Fibroblast of skin of left quadriceps (primary cell): ENCODE data around the gene ALDH1L2.

ENCODE experiments used
- DNase-seq, 2 experiments: peaks; one replicate each; pipeline ENCODE4 v3.0.0-alpha.2; 2013; ENCODE audit warnings: low read depth in 2 of 2

Gene ALDH1L2

DNA sequence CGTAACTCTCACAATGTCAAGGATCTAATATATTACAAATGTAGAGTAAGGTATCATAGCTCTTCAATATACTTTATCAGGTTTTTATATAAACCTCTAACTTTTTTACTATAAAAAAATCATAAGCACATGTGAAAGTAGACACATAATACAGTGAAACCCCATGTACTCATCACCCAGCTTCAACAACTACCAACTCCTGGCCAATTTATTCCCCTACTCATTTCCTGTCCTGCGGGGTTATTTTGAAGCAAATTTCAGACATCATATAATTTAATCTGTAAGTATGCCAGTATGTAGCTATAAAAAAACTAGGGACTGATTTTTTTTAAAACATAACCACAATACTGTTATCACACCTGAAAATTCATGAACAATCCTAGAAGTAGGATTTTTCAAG is 50.4 kb downstream of the ALDH1L2 start:
- DNase-seq: no peak

DNA sequence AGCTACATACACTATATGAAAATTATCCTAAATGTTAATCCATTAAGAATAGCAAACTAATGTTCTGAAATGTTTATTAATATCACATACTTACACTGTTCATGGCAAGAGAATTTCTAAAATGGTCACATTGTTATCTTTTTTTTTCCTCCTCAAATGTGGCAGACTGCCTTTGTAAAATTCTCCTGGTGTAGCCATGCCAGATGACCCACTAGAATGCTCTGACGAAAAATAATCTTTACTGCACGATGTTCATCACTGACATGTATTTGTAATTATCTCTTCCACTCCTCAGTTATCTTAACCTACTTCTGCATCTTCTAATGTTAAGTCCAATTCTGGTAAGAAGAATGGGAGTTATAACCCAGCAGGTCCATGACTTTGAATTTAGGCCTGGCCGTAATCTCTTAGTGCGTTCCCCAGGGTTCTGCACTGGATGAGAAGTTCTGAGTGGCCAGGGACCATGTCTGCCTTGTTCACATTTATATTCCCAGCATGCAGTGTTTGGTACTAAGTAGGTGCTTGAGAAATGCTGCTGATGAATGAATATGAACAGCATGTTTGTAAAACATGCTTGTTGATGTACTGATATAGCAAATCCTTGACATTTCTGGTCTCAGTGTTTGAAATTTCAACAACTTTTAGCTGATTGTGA is 51.4 kb downstream of the ALDH1L2 start:
- DNase-seq: no peak

DNA sequence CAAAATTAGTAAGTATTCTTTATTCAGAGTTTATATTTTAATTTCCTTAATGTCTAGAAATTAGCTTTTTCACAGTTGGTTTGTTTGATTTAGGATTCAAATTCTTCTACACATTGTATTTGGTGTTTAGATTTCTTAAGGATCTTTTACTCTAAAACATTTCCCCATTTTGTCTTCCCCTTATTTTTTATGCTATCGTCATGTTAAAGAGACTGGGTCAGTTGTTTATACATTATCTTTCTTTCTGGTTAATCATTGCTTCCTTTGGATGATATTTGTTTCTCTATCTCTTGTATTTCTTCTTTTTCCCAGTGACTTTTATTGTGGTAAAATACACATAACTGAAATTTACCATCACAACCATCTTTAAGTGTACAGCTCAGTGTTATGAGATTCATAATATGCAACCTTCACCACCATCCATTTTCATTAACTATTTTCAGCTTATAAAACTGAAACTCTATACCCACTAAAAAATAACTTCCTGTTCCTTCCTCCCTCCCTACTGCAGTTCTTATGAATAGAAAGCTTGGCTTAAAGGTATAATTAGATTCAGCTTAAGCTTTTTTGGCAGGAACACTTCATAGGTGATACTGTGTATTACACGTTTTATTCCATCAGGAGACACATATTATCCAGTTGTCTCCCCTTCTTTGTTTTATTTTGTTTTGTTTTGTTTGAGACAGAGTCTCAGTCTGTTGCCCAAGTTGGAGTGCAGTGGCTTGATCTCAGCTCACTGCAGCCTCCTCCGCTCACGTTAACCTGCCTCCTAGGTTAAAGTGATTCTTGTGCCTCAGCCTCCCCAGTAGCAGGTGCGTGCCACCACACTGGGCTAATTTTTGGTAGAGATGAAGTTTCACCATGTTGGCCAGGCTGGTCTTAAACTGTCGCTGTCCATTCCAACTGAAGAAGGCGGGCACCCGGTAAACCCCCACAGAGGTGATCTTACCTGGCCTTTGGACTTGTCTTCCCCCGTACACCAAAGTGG is 53.1 kb downstream of the ALDH1L2 start:
- no peak for DNase-seq

- no peak for DNase-seq
Observed at GRCh38 chr12:105026411-105026810, 57.8 kb downstream of the ALDH1L2 start.

GRCh38 chr12:105025890-105026289 is 58.4 kb downstream of the ALDH1L2 start:
- DNase-seq: peak; percentile 15 to 16

DNA sequence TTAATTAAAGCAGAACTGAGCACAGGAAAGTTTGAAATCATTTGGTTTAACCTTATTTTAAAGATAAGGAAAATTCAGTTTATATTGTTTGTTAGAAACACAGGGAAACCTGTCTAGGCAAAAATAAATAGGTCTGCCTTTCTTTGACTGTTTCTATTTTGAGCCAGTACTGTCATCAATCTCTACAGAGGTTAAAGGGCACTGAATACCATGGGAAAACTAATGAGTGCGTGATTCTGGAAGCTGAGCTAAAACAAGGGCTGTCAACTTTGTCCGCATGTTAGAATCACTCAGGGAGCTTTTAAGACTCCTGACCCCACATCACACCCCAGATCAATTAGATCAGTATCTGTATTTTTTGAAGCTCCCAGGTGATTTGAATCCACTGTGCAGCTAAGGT is 59.3 kb downstream of the ALDH1L2 start:
- no peak for DNase-seq

DNA sequence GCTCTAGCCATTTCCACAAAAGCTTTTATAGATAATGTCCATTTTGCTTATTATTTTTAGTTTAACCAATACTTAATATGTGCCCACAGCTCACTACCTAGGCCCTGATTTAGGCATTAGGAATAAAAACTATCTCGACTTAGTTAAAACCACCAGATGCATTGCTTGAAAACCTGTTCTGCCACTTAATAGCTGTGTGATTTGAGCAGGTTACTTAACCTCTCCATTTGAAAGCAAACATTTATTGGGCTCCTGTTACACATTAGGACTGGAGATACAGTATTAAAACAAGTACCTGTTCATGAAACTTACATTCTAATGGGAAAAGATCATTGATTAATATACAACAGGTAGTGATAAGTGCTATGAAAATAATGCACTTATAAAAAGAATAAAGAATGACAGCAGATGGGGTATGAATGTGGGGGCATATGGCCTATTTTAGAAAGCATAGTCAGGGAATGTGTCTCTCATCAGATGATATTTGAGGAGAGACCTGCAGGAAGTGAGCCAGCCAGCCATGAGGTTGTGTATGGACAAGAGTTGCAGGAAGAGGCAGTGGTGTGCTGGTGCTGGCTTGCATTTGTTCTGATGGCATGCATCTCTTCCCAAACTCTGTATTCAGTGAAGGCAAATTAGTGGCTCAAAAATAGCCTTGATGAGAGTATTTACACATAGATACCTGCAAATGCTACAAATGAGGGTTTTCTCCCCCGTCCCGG is 63.9 kb downstream of the ALDH1L2 start:
- DNase-seq: no peak

GRCh38 chr12:105018776-105019175 is 65.5 kb downstream of the ALDH1L2 start:
- no peak for DNase-seq

- no peak for DNase-seq
Observed at GRCh38 chr12:105018012-105018411, 66.2 kb downstream of the ALDH1L2 start.

DNA sequence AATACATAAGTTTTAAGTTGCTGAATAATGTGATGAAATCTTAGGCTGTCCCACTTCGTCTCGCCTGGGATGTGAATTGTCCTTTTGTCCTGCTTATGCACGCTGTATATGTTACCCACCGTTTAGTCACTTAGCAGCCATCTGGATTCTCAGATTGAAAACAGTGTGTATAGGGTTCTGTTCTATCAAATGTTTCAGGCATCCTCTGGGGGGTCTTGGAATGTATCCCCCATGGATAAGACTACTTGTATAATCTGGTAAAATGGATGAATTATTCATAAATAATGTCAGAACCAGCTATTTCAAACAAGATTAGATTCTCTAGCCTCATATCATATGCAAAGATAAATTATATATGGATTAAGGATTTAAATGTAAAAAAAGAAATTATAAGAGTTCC is 68.7 kb downstream of the ALDH1L2 start:
- DNase-seq: no peak

- DNase-seq: no peak
Observed at GRCh38 chr12:105014603-105015002, 69.7 kb downstream of the ALDH1L2 start.

DNA sequence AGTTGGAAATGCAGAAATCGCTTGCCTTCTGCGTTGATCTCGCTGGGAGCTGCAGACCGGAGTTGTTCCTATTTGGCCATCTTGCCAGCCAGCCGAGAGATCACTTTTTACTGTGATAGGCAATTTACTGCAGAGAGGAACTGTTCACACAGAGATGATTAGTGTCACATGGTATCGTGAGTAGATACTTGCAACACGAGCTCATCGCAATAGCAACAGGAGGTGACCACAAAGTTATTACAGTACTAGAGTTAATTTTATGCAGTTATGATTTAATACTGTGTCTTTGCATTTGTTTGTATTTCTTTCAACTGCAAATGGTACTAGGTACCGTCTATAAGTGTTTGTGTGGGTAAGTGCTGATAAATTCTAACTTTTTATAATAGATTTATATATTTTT is 70.4 kb downstream of the ALDH1L2 start:
- DNase-seq: peak; percentile 13 to 20

- DNase-seq: no peak
Observed at GRCh38 chr12:105001476-105001875, 82.8 kb downstream of the ALDH1L2 start.

GRCh38 chr12:104999347-104999685 is 84.9 kb downstream of the ALDH1L2 start:
- no peak for DNase-seq

GRCh38 chr12:104998423-104999346 is 85.6 kb downstream of the ALDH1L2 start:
- no peak for DNase-seq

GRCh38 chr12:104997541-104997940 is 86.7 kb downstream of the ALDH1L2 start:
- no peak for DNase-seq

DNA sequence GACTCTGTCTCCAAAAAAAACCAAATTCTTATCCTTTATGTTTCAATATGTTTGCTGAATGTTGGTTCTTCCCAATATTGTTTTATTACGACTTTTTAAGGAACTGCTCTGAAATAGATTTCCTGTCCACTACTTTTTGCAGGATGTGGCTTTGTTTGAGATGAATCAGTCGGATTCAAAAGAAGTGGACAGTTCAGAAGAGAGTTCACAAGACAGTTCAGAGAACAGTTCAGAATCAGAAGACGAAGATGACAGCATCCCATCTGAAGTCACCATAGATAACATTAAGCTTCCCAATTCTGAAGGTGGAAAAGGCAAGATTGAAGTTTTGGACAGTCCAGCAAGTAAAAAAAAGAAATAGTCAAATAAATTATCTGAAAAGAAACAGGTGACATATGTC is 89.9 kb downstream of the ALDH1L2 start:
- no peak for DNase-seq

GRCh38 chr12:104991565-104992128 is 92.6 kb downstream of the ALDH1L2 start:
- no peak for DNase-seq

- no peak for DNase-seq
Observed at GRCh38 chr12:104990950-104991349, 93.3 kb downstream of the ALDH1L2 start.

DNA sequence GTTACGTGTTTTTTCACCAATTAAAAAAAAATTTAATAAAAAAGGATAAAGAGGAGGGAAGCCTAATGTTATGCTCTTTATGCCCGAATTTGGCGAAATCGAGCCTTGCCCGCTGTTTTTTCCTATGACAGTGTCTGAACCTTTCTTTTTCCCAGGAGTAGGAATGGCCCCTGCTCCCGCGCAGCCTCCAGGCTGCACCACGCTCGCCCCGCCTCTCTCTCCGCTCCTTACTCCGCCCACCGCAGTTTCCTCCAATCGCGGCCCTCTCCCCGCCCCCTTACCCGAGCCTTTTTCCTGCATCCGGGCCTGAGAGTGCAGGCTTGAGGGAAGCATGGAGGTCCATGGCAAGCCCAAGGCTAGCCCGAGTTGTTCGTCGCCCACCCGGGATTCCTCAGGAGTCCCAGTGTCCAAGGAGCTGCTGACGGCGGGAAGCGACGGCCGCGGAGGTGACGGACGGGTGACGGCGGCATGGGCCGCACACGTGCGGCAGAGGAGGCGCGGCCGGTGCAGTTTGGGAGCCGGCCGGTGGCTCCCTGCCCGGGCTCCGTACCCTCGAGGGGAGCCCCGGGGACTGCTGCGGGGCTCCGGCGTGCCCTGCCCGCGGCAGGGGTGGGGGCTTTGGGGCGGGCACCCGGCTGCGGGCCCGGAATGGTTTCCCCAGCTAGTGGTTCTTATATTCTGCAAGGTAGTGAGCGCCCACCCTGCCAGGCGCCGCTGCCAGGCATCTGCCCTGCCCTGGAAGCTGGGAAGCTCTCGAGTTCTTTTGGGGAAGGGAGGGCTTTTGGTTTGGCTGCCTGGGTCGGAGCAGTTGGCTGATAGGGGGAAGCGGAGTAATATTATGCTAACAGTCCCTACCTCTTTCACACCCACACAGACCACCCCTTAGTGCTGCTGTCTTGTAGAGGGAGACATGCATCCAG is 98.0 kb downstream of the ALDH1L2 start, which contains the start of gene NOPCHAP1:
Gene NOPCHAP1, plus strand, starts transcription at position 295 of the 920 bp plus-strand sequence. Its CDS starts 37 bp downstream, at position 332.
- peak; percentile 67 to 70 for DNase-seq
